PC-3 (cell line): Measurements from ENCODE around the gene LPIN1. TPM values are rescaled to one million over a fixed set of nuclear protein-coding genes. Genes with fewer than 3 reads are reported as not detected.

ENCODE experiments used
- ATAC-seq: fragments of 200-7000 bp; cut with Tn5 transposase; 2 replicates; pipeline ENCODE4 v1.9.1; 2020; ENCODE audit warnings: mild to moderate bottlenecking, moderate library complexity
- BruUV-seq: library from RNA; stranded (reverse); fragments of 400-500 nt; replicated peaks from 2 replicates; lab custom pipeline; 2021; lab: Mats Ljungman, UMichigan
- CTCF ChIA-PET: fragments of 300-600 bp; sonication (Branson Sonifier 250); formaldehyde crosslinking; loops from one replicate; lab custom pipeline; 2022; ENCODE audit warnings: antibody characterized with exemption; lab: Charles Lee
- POLR2A ChIA-PET: fragments of 300-600 bp; sonication (Branson Sonifier 250); formaldehyde crosslinking; loops from one replicate; lab custom pipeline; 2022; ENCODE audit warnings: antibody characterized with exemption; ENCODE audit not compliant: unreplicated experiment; lab: Charles Lee
- DNase-seq: peaks from one replicate; pipeline ENCODE4 v3.0.0-alpha.2; 2015
- H2AFZ ChIP-seq: fragments of 300-600 bp; sonication (generic); 2 replicates; pipeline ENCODE4 v1.6.0; 2016; ENCODE audit warnings: antibody characterized with exemption, low read length
- H3F3A ChIP-seq: fragments of 300-600 bp; sonication (generic); one replicate; pipeline ENCODE4 v1.6.0; 2017; ENCODE audit warnings: antibody characterized with exemption, low read length, control low read depth, mild to moderate bottlenecking; ENCODE audit not compliant: unreplicated experiment
- H3K27ac ChIP-seq: fragments of 300-600 bp; sonication (generic); 2 replicates; pipeline ENCODE4 v1.5.1; 2016; ENCODE audit warnings: mild to moderate bottlenecking, low read length
- H3K27me3 ChIP-seq: fragments of 300-600 bp; sonication (generic); 2 replicates; pipeline ENCODE4 v1.6.1; 2016; ENCODE audit warnings: low read length, mixed read lengths
- H3K36me3 ChIP-seq: fragments of 300-600 bp; sonication (generic); 2 replicates; pipeline ENCODE4 v1.6.1; 2016; ENCODE audit warnings: low read depth, mixed run types, low read length, mixed read lengths
- H3K4me1 ChIP-seq: fragments of 300-600 bp; sonication (generic); 2 replicates; pipeline ENCODE4 v1.5.1; 2016; ENCODE audit warnings: low read length; ENCODE audit not compliant: insufficient read depth
- H3K4me2 ChIP-seq: fragments of 300-600 bp; sonication (generic); 2 replicates; pipeline ENCODE4 v1.6.0; 2016; ENCODE audit warnings: low read length
- H3K4me3 ChIP-seq: fragments of 300-600 bp; sonication (generic); 2 replicates; pipeline ENCODE4 v1.5.1; 2016; ENCODE audit warnings: mild to moderate bottlenecking, low read length, mixed read lengths
- H3K79me2 ChIP-seq: fragments of 300-600 bp; sonication (generic); 2 replicates; pipeline ENCODE4 v1.6.1; 2017; ENCODE audit warnings: low read length, mixed read lengths
- H3K9ac ChIP-seq: fragments of 300-600 bp; sonication (generic); 2 replicates; pipeline ENCODE4 v1.6.0; 2016; ENCODE audit warnings: mild to moderate bottlenecking, low read length
- H3K9me2 ChIP-seq: fragments of 300-600 bp; sonication (generic); replicated peaks from 2 replicates; pipeline ENCODE4 v1.6.1; 2016; ENCODE audit warnings: mixed run types, low read length, mixed read lengths
- H3K9me3 ChIP-seq: fragments of 300-600 bp; sonication (generic); 2 replicates; pipeline ENCODE4 v1.6.1; 2016; ENCODE audit warnings: low read length, mixed read lengths
- H4K20me1 ChIP-seq: fragments of 300-600 bp; sonication (generic); 2 replicates; pipeline ENCODE4 v1.6.1; 2016; ENCODE audit warnings: low read length, mixed read lengths
- CTCF ChIP-seq: fragments of 300-600 bp; sonication (generic); conservative IDR thresholded peaks from 2 replicates; pipeline ENCODE4 v1.5.1; 2017; ENCODE audit warnings: antibody characterized with exemption, low read depth, mild to moderate bottlenecking, low read length
- EZH2 ChIP-seq: fragments of 300-600 bp; sonication (generic); IDR thresholded peaks from one replicate; pipeline ENCODE4 v1.6.1; 2017; ENCODE audit warnings: antibody characterized with exemption, mild to moderate bottlenecking, low read length; ENCODE audit not compliant: unreplicated experiment
- EZH2phosphoT487 ChIP-seq: fragments of 300-600 bp; sonication (generic); IDR thresholded peaks from 2 replicates; pipeline ENCODE4 v1.6.1; 2018; ENCODE audit warnings: mild to moderate bottlenecking, antibody characterized with exemption, low read length, borderline replicate concordance
- intact Hi-C: fragments of 100-400 bp; cut with micrococcal nuclease; formaldehyde crosslinking; loops from 2 replicates; pipeline ENCODE4 v1.9.0; 2023
- total RNA-seq: library from RNA; depleted of rRNA; stranded (reverse); fragments of >200 nt; gene quantifications from 2 replicates; pipeline ENCODE4 v1.2.3, GENCODE V29; 2014

LPIN1 gene
- total RNA-seq, 1 experiment from 2014 or later = 40.9 TPM

GRCh38 chr2:11795590-11795989 lies 49.2 kb downstream of the LPIN1 start:
- Histone ChIP-seq H3K4me2 (no peak overlapping the region), H3K27me3 (no peaks in the 10 kb centered on the region), H2AFZ (no peak overlapping the region), H3F3A (no peaks in the 10 kb centered on the region), H3K9me2 (no peaks in the 10 kb centered on the region), H3K79me2 (no peaks in the 10 kb centered on the region), H3K27ac (no peak overlapping the region), H3K4me1 (no peaks in the 10 kb centered on the region), H4K20me1 (no peaks in the 10 kb centered on the region), H3K36me3 (peaks cover 69% of the 10 kb centered on the region), H3K9ac (no peak overlapping the region), H3K9me3 (no peaks in the 10 kb centered on the region), H3K4me3 (no peak overlapping the region)
- no peak for DNase-seq
- ChIA-PET CTCF (no interaction called here), POLR2A (no interaction called here)
- intact Hi-C loops = no loop called here
- ATAC-seq = no peak
- no TSS peak for BruUV-seq
- TF ChIP-seq EZH2 (no peak), CTCF (no peak), EZH2phosphoT487 (no peak)

- H3F3A ChIP-seq = no peaks in the 10 kb centered on the region
- H3K36me3 ChIP-seq = peaks cover 63% of the 10 kb centered on the region
- no TSS peak for BruUV-seq
- H3K4me3 ChIP-seq = no peak overlapping the region
- POLR2A ChIA-PET = no interaction called here
- H3K79me2 ChIP-seq = no peaks in the 10 kb centered on the region
- H3K27ac ChIP-seq = no peak overlapping the region
- ATAC-seq (no peak), DNase-seq (no peak)
- no peaks in the 10 kb centered on the region for H3K9me3 ChIP-seq
- no peak overlapping the region for H2AFZ ChIP-seq
- intact Hi-C loops = no loop called here
- H3K4me2 ChIP-seq = no peak overlapping the region
- H3K27me3 ChIP-seq = no peaks in the 10 kb centered on the region
- CTCF ChIA-PET = no interaction called here
- no peak for TF ChIP-seq CTCF
- no peak for TF ChIP-seq EZH2phosphoT487
- no peak for TF ChIP-seq EZH2
- H3K9ac ChIP-seq = no peak overlapping the region
- no peaks in the 10 kb centered on the region for H4K20me1 ChIP-seq
- H3K4me1 ChIP-seq = no peaks in the 10 kb centered on the region
- H3K9me2 ChIP-seq = no peaks in the 10 kb centered on the region
Observed at GRCh38 chr2:11796190-11797171, 50.0 kb downstream of the LPIN1 start.

- H3F3A ChIP-seq = no peaks in the 10 kb centered on the region
- H3K9me2 ChIP-seq = no peaks in the 10 kb centered on the region
- H3K4me1 ChIP-seq = no peaks in the 10 kb centered on the region
- ATAC-seq (no peak), DNase-seq (no peak)
- no peak overlapping the region for H3K9ac ChIP-seq
- H3K4me2 ChIP-seq = no peak overlapping the region
- H3K27ac ChIP-seq = no peak overlapping the region
- ChIA-PET CTCF (no interaction called here), POLR2A (no interaction called here)
- intact Hi-C loops = no loop called here
- peaks cover 56% of the 10 kb centered on the region for H3K36me3 ChIP-seq
- H2AFZ ChIP-seq = no peak overlapping the region
- TF ChIP-seq EZH2phosphoT487 = no peak
- TF ChIP-seq EZH2 = no peak
- TF ChIP-seq CTCF = no peak
- H3K79me2 ChIP-seq = no peaks in the 10 kb centered on the region
- H3K9me3 ChIP-seq = no peaks in the 10 kb centered on the region
- BruUV-seq = no TSS peak
- no peaks in the 10 kb centered on the region for H4K20me1 ChIP-seq
- no peaks in the 10 kb centered on the region for H3K27me3 ChIP-seq
- no peak overlapping the region for H3K4me3 ChIP-seq
Observed at GRCh38 chr2:11797846-11798245, 51.4 kb downstream of the LPIN1 start.
